Uterus (tissue), 2 donors: Measurements from ENCODE around the gene ASB2.

Experiments
- CTCF ChIP-seq, 4 experiments: fragments of 200-600 bp in 2 of 4; fragments of 450-650 bp in 2 of 4; sonication (generic) in 2 of 4; IDR thresholded peaks; one replicate each; pipeline ENCODE4 v1.5.1; 2016 to 2019; ENCODE audit warnings: antibody characterized with exemption in 4 of 4, mild to moderate bottlenecking in 2 of 4, moderate library complexity in 1 of 4
- POLR2A ChIP-seq, 2 donors: fragments of 450-650 bp; IDR thresholded peaks; one replicate each; pipeline ENCODE4 v1.6.1; 2016; ENCODE audit warnings: antibody characterized with exemption in 2 of 2, mild to moderate bottlenecking in 1 of 2, moderate library complexity in 1 of 2

DNA sequence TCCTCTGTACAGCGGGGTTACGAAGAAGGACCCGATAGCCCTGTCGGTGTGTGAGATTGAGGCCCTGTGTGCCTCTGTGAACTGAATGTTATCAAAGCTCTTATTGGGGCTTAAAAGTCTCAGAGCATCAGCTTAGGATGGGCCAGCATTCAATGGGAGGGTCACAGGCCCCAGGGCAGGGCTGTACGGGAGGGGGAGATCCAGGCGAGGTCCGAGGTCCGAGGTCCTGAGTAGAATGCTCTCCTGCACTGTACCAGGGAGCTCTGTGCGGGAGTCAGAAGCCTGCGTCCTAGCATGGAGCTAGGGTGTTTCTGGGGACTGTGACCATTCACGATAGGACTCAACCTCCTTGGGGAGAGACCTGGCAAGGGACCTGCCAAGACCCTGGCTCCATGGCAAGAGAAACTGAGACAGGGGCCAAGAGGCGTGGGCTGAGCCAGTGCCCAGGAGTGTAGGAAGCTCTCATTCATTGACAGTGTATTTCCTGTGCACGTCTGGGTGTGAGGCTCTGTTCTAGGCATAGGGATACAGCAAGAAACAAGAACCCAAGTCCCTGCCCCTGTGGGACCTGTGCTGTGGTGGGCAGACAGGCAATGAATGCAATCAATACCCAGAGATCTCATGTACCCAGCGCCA lies 61.2 kb downstream of the ASB2 start:
- no peak for TF ChIP-seq CTCF (IDR thresholded peaks at IDR 0.05)
- TF ChIP-seq POLR2A (IDR thresholded peaks at IDR 0.05), result no peak
